ENCODE measurements around the gene CDCP1. TPM values are rescaled to one million over a fixed set of nuclear protein-coding genes. Genes with fewer than 3 reads are reported as not detected.

Gene CDCP1
- total RNA-seq, 2 donors from 2014 or later = 8.9 to 13.1 TPM

DNA sequence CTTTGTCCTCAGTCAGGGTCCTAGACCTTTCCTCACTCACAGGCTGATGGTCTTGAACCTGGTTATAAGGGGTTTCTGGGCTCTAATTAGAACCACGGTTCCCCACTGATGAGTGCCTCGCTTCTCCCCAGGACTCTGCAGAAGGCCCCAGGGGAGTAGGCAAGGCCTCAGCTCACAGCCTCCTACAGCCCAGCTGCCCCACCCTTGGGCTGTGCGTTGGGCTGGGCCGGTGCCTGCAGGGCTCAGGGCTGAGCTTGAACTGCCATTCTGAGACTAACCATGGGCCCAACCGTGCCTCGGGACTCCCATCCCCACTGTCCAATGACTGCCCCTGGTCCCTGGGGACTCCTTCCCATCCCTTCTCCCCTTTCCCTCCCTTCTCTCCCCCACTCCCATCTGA is 94.5 kb downstream of the CDCP1 start:
- H3K9me3 Mint-ChIP-seq = no peaks in the 10 kb centered on the region
- Histone ChIP-seq H3K4me1 (ENCODE audit: control insufficient read depth, insufficient read depth, low read length) (peaks cover 7% of the 10 kb centered on the region), H3K27me3 (ENCODE audit: control insufficient read depth, insufficient read depth, low read length, poor library complexity, severe bottlenecking) (no peaks in the 10 kb centered on the region), H3K36me3 (ENCODE audit: control insufficient read depth, insufficient read depth, low read length) (no peaks in the 10 kb centered on the region), H3K4me3 (ENCODE audit: low read length) (no peak overlapping the region), H3K9ac (ENCODE audit: extremely low read depth, low read length, poor library complexity, severe bottlenecking) (no peak overlapping the region), H3K9me3 (ENCODE audit: control insufficient read depth, low read length) (no peaks in the 10 kb centered on the region), H3K27ac (ENCODE audit: low read depth, low read length) (no peak overlapping the region)
- H3K27me3 Mint-ChIP-seq (ENCODE audit: insufficient read depth) = peaks cover 72% of the 10 kb centered on the region
- no peaks in the 10 kb centered on the region for H3K36me3 Mint-ChIP-seq (ENCODE audit: low read depth)
- H3K4me3 Mint-ChIP-seq = no peak overlapping the region
- TF ChIP-seq, protein P1, sequence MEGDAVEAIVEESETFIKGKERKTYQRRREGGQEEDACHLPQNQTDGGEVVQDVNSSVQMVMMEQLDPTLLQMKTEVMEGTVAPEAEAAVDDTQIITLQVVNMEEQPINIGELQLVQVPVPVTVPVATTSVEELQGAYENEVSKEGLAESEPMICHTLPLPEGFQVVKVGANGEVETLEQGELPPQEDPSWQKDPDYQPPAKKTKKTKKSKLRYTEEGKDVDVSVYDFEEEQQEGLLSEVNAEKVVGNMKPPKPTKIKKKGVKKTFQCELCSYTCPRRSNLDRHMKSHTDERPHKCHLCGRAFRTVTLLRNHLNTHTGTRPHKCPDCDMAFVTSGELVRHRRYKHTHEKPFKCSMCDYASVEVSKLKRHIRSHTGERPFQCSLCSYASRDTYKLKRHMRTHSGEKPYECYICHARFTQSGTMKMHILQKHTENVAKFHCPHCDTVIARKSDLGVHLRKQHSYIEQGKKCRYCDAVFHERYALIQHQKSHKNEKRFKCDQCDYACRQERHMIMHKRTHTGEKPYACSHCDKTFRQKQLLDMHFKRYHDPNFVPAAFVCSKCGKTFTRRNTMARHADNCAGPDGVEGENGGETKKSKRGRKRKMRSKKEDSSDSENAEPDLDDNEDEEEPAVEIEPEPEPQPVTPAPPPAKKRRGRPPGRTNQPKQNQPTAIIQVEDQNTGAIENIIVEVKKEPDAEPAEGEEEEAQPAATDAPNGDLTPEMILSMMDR (conservative IDR thresholded peaks at IDR 0.05) = no peak
- WGBS, 2 experiments (ENCODE audit: insufficient coverage in 1 of 2, insufficient read length in 1 of 2) = 93% methylated on average over 6 of the region's 6 CpGs; no CpG with 5 or more reads in 1 of the 2 experiments
- H3K27ac Mint-ChIP-seq = no peak overlapping the region
- H3K4me1 Mint-ChIP-seq = peaks cover 12% of the 10 kb centered on the region
- DNase-seq = no peak

DNA sequence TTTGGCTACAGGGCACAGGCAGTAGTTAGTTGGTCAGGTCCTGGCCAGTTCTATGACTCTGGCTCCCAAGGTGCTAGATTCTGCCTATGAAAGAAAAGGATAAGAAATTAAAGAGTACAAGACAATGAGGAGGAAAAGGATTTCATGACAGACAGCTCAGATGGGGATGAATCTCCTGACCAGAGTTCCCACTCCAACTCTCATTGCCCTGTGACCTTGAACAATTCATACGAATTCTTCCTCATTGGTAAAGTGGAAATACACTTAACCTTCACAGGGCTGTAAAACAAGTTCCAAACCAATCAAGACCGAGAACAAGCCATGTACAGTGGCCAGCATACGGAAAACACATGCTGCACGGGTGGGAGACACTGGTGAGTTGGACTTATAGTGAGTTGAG is 96.4 kb downstream of the CDCP1 start:
- no peaks in the 10 kb centered on the region for H3K9me3 Mint-ChIP-seq
- H3K27ac Mint-ChIP-seq = no peak overlapping the region
- DNase-seq = no peak
- Histone ChIP-seq H3K36me3 (ENCODE audit: control insufficient read depth, insufficient read depth, low read length) (no peaks in the 10 kb centered on the region), H3K9me3 (ENCODE audit: control insufficient read depth, low read length) (no peaks in the 10 kb centered on the region), H3K27me3 (ENCODE audit: control insufficient read depth, insufficient read depth, low read length, poor library complexity, severe bottlenecking) (no peaks in the 10 kb centered on the region), H3K9ac (ENCODE audit: extremely low read depth, low read length, poor library complexity, severe bottlenecking) (no peak overlapping the region), H3K4me1 (ENCODE audit: control insufficient read depth, insufficient read depth, low read length) (no peaks in the 10 kb centered on the region), H3K27ac (ENCODE audit: low read depth, low read length) (no peak overlapping the region), H3K4me3 (ENCODE audit: low read length) (no peak overlapping the region)
- H3K27me3 Mint-ChIP-seq (ENCODE audit: insufficient read depth) = peaks cover 68% of the 10 kb centered on the region
- no peaks in the 10 kb centered on the region for H3K4me1 Mint-ChIP-seq
- no peaks in the 10 kb centered on the region for H3K36me3 Mint-ChIP-seq (ENCODE audit: low read depth)
- TF ChIP-seq, protein P1 (conservative IDR thresholded peaks at IDR 0.05) = no peak
- H3K4me3 Mint-ChIP-seq = no peak overlapping the region
- WGBS, 2 experiments (ENCODE audit: insufficient coverage in 1 of 2, insufficient read length in 1 of 2) = 82 to 91% methylated on average over 3 to 4 of the region's 4 CpGs

DNA sequence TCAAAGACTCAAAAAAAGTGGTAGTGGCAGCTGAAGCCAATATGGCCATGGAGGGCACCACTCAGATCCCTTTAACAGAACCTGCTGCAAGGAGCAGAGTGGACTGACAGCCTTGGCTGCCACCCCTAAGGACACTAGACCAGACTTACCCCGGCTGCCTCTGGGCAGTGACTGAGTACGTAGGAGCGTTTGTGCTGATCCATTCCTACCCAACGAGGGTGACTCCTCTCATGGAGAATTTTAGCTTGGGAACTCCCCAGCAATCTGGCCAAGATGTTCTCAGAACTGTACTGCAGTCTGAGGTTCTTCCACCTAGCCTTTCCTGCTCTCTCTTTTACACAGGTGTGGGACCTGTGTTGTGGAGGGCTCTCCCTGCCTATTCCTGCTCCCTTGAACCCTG is 97.9 kb downstream of the CDCP1 start:
- H3K27me3 ChIP-seq (ENCODE audit: control insufficient read depth, insufficient read depth, low read length, poor library complexity, severe bottlenecking) = no peaks in the 10 kb centered on the region
- H3K9me3 ChIP-seq (ENCODE audit: control insufficient read depth, low read length) = no peaks in the 10 kb centered on the region
- no peaks in the 10 kb centered on the region for H3K36me3 ChIP-seq (ENCODE audit: control insufficient read depth, insufficient read depth, low read length)
- no peak overlapping the region for H3K4me3 ChIP-seq (ENCODE audit: low read length)
- no peaks in the 10 kb centered on the region for H3K4me1 ChIP-seq (ENCODE audit: control insufficient read depth, insufficient read depth, low read length)
- Mint-ChIP-seq H3K27me3 (ENCODE audit: insufficient read depth) (peaks cover 55% of the 10 kb centered on the region), H3K36me3 (ENCODE audit: low read depth) (no peaks in the 10 kb centered on the region), H3K27ac (no peak overlapping the region), H3K9me3 (no peaks in the 10 kb centered on the region), H3K4me3 (no peak overlapping the region), H3K4me1 (no peaks in the 10 kb centered on the region)
- TF ChIP-seq, protein P1 (conservative IDR thresholded peaks at IDR 0.05) = no peak
- no peak overlapping the region for H3K27ac ChIP-seq (ENCODE audit: low read depth, low read length)
- no peak overlapping the region for H3K9ac ChIP-seq (ENCODE audit: extremely low read depth, low read length, poor library complexity, severe bottlenecking)
- 86 to 96% methylated on average over 4 of the region's 4 CpGs for WGBS, 2 experiments (ENCODE audit: insufficient coverage in 1 of 2, insufficient read length in 1 of 2)
- no peak for DNase-seq

Data from endodermal cell (in vitro differentiated cells).